Measurements from ENCODE around the gene ISCA2. TPM values are rescaled to one million over a fixed set of nuclear protein-coding genes. Genes with fewer than 3 reads are reported as not detected.

The ISCA2 gene
- total RNA-seq, 1 donor = 24.6 TPM

DNA sequence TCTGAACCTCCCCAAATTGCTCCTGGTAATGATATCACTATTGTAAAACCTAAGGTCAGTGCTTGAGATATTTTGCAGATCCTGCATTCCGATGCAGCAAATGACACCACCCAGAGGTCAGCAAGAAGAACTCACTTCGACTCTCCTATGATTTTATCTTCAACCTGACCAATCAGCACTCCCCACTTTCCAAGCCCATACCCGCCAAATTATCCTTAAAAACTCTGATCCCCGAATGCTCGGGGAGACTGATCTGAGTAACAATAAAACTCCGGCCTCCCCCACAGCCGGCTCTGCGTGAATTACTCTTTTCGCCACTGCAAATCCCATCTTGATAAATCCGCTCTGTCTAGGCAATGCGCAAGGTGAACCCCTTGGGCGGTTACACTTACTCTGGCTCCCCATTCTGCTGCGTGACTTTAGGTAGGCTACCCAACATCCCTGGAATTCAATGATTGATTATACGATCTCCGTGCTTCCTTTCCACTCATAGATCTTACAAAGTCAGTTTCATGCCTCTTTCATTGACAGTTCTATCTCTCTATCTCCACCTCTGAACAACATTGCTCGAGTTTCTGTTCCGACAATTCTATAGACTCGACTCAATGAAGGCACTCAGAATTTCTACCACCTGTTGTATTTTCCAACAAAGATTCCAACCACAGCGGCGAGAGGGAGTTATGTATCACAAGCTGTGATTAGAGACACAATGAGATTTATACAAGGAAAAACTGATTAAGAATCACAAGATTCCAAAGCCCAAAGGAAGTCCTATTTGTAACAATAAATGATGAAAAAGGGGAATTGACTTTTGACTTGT, 1.4 kb upstream of the ISCA2 start:
- peak overlapping the region; percentile 90 for H3K4me3 ChIP-seq (ENCODE audit: low read depth, low read length)
- TF ChIP-seq, protein P1, sequence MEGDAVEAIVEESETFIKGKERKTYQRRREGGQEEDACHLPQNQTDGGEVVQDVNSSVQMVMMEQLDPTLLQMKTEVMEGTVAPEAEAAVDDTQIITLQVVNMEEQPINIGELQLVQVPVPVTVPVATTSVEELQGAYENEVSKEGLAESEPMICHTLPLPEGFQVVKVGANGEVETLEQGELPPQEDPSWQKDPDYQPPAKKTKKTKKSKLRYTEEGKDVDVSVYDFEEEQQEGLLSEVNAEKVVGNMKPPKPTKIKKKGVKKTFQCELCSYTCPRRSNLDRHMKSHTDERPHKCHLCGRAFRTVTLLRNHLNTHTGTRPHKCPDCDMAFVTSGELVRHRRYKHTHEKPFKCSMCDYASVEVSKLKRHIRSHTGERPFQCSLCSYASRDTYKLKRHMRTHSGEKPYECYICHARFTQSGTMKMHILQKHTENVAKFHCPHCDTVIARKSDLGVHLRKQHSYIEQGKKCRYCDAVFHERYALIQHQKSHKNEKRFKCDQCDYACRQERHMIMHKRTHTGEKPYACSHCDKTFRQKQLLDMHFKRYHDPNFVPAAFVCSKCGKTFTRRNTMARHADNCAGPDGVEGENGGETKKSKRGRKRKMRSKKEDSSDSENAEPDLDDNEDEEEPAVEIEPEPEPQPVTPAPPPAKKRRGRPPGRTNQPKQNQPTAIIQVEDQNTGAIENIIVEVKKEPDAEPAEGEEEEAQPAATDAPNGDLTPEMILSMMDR (IDR thresholded peaks at IDR 0.05; ENCODE audit: insufficient read depth, low read depth, low read length) = no peak
- DNase-seq (ENCODE audit: low read depth) = peak; percentile 55

DNA sequence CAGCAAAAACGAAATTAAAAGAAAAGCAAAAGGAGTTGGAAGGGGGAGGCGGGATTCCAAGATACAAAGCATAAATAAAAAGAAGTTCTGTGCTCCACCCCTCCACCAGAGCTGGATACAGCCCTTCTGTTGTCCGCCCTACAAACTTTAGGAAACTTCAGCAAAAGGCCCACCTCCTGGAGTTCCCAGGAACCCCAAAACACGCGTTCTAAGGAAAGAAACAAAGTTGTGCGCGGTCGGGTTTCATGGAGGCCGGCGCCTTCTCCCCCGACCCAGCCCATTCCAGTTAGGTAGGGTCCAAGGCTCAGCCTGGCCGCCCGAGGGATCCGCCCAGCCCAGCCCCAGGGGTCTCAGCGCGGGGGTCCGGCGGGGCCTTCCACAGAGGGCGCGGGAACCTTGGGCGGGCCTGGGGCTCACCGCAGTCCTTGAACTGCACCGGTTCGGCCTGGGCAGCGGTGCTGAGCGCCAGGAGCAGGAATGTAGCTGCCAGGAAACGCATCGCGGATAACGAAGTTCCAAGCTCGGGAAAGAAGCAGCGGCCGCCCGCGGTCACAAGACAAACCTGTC, 706 bp upstream of the ISCA2 start, which contains the start of gene NPC2:
Gene NPC2, minus strand, starts transcription at position 530 of the 567 bp plus-strand sequence. Its CDS starts 31 bp downstream, at position 499.
- peak within 1 kb of the TSS; percentile 94 for H3K4me3 ChIP-seq (ENCODE audit: low read depth, low read length)
- DNase-seq (ENCODE audit: low read depth) = peak; percentile 42
- TF ChIP-seq, protein P1 (IDR thresholded peaks at IDR 0.05; ENCODE audit: insufficient read depth, low read depth, low read length) = no peak

DNA sequence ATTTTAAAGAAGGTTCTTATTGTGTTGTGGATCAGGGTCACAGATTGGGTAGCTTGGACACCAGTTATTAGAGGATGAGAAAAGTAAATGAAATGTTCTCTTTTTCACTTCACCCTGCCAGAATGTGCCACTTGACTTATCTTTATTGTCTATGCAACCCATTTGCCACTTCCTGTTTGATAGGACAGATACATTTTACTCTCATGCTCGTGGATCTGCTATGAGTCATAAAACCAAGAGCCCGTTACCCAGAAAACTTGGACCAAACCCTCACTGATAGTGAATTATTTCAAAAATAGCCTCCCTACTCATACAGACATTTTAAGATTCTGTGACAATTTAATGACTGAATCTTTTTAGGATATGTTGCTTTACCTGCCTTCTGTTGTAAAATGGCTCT, 1.8 kb downstream of the ISCA2 start:
- DNase-seq (ENCODE audit: low read depth) = peak; percentile 69
- TF ChIP-seq, protein P1 (IDR thresholded peaks at IDR 0.05; ENCODE audit: insufficient read depth, low read depth, low read length) = no peak
- H3K4me3 ChIP-seq (ENCODE audit: low read depth, low read length) = no peak overlapping the region

DNA sequence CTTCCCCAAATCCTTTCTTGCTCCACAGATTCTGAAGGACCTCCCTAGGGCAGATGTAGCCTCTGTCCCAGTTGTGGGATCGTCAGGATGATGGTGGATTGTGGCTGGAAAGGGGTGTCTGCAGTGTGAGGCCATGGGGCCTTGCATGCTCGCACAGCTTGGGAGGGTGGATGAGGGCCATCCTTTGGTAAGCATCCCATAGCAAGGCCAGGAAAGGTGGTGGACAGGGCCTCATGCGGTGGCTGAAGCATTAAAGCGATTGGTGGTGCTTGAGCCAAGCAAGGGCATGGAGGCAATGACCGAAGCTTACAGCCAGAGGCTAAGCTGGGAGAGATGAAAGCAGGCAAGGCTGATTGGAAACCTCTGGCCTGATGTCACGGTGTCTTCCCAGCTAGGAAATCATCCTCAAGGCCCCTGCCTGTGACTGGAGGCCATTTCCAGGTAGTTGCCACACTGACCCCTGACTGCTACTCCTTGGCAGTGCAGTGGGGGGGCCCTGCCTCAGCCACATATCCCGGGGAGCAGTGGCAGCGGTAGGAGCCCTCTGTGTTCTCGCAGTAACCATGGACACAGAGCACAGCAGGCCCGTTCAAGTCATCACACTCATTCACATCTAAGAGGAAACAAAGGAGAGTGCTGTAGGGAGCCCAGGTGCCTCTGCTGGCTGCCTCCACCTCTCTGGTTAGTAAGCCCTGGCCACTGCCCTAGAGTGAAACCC, 7.0 kb downstream of the ISCA2 start:
- TF ChIP-seq, protein P1 (IDR thresholded peaks at IDR 0.05; ENCODE audit: insufficient read depth, low read depth, low read length) = no peak

DNA sequence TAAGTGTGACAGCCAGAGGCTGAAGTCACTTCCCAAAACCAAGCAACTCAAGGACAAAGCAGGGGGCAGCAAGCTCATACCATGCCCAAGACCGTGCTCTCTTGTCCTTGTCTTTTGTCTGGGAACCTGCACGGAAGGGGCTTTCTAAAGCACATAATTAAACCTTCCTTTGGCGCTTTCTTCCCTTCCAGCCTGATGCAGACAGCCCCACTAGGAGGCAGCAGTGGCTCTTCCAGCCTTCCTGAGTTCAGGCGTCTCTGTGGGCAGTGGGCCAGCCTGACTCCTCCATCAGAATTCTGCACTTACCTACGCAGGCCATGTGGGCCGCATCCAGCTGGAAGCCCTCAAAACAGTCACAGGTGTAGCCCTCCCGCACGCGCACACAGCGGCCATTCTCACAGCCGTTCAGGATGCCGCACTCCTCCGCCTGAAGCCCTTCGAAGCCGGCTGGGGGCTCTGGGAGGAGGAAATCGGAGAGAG, 7.6 kb downstream of the ISCA2 start:
- TF ChIP-seq, protein P1 (IDR thresholded peaks at IDR 0.05; ENCODE audit: insufficient read depth, low read depth, low read length) = peak; percentile 82
- H3K4me3 ChIP-seq (ENCODE audit: low read depth, low read length) = no peak overlapping the region
- DNase-seq (ENCODE audit: low read depth) = peak; percentile 71

More for the DNA sequence above, 7.0 kb downstream of the ISCA2 start:
- no peak for DNase-seq (ENCODE audit: low read depth)
- no peak overlapping the region for H3K4me3 ChIP-seq (ENCODE audit: low read depth, low read length)

DNA sequence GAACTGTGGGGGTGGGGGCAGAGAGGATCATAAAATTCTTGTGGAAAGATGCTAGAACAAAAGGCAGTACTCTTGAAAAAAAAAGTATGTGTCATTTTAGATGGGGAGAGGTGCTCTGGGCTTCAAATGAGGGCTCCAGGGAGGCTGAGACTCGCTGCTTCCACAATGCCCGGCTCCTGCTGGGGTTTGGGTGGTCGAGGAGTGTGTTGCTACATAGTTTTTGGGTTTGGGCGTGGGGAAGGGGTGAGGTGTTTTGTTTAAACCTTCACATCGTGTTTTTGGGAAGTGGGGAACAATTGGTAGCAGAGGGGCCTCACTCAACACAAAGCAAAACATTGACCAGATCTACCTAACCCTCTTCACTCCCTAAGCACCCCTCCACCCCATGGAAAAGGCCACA, 8.1 kb downstream of the ISCA2 start:
- no peak overlapping the region for H3K4me3 ChIP-seq (ENCODE audit: low read depth, low read length)
- TF ChIP-seq, protein P1 (IDR thresholded peaks at IDR 0.05; ENCODE audit: insufficient read depth, low read depth, low read length) = no peak
- no peak for DNase-seq (ENCODE audit: low read depth)

Measured in fibroblast of villous mesenchyme (primary cell).